ENCODE data around the gene NTNG2.

NTNG2 gene

DNA sequence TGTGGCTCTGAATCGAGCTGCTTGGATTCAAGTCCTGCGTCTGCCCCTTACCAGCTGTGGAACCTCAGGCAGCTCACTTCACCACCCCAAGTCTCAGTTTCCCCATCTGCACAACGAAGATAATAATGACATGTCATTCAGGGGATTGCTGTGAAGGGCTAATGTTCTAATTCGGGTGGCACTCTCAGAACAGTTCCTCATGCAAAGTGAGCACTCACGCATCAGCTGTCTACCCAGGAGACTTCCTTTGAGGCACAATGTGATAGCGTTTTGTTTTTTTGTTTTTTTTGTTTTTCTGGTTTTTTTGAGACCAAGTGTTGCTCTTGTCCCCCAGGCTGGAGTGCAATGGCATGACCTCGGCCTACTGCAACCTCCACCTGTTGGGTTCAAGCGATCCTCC lies 56.4 kb downstream of the NTNG2 start:
- TF ChIP-seq, protein P1, sequence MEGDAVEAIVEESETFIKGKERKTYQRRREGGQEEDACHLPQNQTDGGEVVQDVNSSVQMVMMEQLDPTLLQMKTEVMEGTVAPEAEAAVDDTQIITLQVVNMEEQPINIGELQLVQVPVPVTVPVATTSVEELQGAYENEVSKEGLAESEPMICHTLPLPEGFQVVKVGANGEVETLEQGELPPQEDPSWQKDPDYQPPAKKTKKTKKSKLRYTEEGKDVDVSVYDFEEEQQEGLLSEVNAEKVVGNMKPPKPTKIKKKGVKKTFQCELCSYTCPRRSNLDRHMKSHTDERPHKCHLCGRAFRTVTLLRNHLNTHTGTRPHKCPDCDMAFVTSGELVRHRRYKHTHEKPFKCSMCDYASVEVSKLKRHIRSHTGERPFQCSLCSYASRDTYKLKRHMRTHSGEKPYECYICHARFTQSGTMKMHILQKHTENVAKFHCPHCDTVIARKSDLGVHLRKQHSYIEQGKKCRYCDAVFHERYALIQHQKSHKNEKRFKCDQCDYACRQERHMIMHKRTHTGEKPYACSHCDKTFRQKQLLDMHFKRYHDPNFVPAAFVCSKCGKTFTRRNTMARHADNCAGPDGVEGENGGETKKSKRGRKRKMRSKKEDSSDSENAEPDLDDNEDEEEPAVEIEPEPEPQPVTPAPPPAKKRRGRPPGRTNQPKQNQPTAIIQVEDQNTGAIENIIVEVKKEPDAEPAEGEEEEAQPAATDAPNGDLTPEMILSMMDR (IDR thresholded peaks at IDR 0.05; ENCODE audit: borderline replicate concordance, insufficient read depth, low read depth, low read length): no peak
- no peak overlapping the region for H3K4me3 ChIP-seq (ENCODE audit: low read depth, low read length)

- no peak overlapping the region for H3K4me3 ChIP-seq (ENCODE audit: low read depth, low read length)
These were observed 60.1 kb downstream of the NTNG2 start for GRCh38 chr9:132221941-132222340.

DNA sequence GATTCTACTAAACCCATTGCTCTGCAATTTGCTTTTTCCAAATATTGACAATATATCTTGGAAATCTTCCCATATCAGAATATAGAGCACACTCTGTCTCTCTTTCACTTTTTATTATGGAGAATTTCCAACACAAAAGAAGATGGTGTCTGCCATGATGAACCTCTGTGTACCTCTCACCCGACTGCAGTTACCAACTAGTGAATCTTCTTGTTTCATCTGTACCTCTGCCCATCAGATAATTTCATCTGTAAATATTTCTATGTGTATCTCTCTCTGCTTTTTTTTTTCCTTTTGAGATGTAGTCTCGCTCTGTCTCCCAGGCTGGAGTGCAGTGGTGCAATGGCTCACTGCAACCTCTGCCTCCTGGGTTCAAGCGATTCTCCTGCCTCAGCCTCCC lies 62.8 kb downstream of the NTNG2 start:
- H3K4me3 ChIP-seq (ENCODE audit: low read depth, low read length): no peak overlapping the region
- TF ChIP-seq, protein P1 (IDR thresholded peaks at IDR 0.05; ENCODE audit: borderline replicate concordance, insufficient read depth, low read depth, low read length): no peak

More at GRCh38 chr9:132221941-132222340, 60.1 kb downstream of the NTNG2 start:
- TF ChIP-seq, protein P1 (IDR thresholded peaks at IDR 0.05; ENCODE audit: borderline replicate concordance, insufficient read depth, low read depth, low read length): no peak

GRCh38 chr9:132226571-132227430 lies 64.9 kb downstream of the NTNG2 start:
- no peak overlapping the region for H3K4me3 ChIP-seq (ENCODE audit: low read depth, low read length)
- TF ChIP-seq, protein P1 (IDR thresholded peaks at IDR 0.05; ENCODE audit: borderline replicate concordance, insufficient read depth, low read depth, low read length): no peak

DNA sequence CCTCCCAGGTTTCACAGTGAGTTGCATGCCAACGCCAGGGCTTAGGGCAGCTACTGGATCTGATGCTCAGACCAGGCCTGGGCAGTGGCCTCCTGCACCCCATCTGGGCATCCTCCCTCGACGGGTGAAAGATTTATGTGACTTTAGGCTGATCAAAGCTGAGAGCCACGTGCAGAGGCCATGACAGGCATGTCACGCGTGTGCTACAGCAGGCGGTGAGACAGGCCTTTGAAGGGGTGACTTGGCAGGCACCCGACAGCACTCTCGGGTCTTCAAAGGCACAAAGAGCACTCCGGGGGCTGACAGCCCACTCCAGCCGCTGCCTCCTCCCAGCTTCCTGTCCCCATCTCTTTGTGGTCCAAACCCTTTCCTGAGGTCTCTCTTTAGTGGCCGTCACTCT lies 66.2 kb downstream of the NTNG2 start:
- H3K4me3 ChIP-seq (ENCODE audit: low read depth, low read length): no peak overlapping the region
- TF ChIP-seq, protein P1 (IDR thresholded peaks at IDR 0.05; ENCODE audit: borderline replicate concordance, insufficient read depth, low read depth, low read length): no peak

DNA sequence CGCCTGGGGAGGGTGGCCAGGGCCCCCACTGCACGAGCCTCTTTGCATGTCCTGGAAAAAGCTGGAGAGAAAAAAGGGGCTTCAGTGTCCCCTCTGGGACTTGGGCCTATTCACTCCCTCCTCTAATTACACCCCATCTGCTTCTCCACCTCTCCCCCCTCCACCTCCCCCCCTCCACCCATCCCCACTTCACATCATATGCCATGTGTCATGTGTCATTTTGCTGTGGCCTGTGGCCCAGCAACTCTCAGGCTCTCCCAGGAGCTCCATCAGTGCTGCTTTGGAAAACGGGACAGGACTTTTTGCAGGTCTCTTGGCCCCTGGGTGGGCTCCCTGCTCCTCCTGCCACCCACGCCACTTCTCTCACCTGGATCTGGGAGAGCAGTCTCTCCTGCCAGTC lies 68.7 kb downstream of the NTNG2 start:
- TF ChIP-seq, protein P1 (IDR thresholded peaks at IDR 0.05; ENCODE audit: borderline replicate concordance, insufficient read depth, low read depth, low read length): no peak
- H3K4me3 ChIP-seq (ENCODE audit: low read depth, low read length): no peak overlapping the region
